ENCODE measurements around the gene NHS.

The NHS gene

DNA sequence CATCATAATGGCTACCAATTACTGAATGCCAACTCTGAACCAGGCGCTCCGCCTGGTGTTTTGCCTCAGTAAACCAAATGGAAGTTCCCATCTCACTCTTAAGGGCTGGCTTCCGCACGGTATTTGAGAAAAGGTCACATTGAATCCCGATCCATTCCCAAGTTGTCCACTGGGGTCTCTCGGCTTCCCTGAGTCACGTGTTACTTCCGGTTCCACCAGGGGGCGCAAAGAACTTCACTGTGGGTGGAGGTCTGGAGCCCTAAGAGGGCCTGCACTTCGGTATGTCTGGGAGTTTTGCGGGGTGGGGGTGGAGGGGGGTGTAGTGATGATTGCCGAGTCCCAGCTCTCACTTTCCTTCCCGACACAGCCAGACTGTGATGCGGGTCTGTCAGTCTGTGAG, 13.4 kb upstream of the NHS start:
- intact Hi-C loops (cut with DNase I; ENCODE audit: low total_unique reads), result no loop called here
- H3K27me3 ChIP-seq, result no peaks in the 10 kb centered on the region
- DNase-seq, result no peak
- peaks cover 0 to 16% (median 0%) of the 10 kb centered on the region in 4 donors for H3K4me1 ChIP-seq
- H3K4me3 ChIP-seq, result no peak overlapping the region
- no peaks in the 10 kb centered on the region for H3K9me3 ChIP-seq
- TF ChIP-seq, protein P1, sequence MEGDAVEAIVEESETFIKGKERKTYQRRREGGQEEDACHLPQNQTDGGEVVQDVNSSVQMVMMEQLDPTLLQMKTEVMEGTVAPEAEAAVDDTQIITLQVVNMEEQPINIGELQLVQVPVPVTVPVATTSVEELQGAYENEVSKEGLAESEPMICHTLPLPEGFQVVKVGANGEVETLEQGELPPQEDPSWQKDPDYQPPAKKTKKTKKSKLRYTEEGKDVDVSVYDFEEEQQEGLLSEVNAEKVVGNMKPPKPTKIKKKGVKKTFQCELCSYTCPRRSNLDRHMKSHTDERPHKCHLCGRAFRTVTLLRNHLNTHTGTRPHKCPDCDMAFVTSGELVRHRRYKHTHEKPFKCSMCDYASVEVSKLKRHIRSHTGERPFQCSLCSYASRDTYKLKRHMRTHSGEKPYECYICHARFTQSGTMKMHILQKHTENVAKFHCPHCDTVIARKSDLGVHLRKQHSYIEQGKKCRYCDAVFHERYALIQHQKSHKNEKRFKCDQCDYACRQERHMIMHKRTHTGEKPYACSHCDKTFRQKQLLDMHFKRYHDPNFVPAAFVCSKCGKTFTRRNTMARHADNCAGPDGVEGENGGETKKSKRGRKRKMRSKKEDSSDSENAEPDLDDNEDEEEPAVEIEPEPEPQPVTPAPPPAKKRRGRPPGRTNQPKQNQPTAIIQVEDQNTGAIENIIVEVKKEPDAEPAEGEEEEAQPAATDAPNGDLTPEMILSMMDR (IDR thresholded peaks at IDR 0.05), result no peak
- H3K36me3 ChIP-seq, result no peaks in the 10 kb centered on the region
- H3K27ac ChIP-seq, result no peak overlapping the region

DNA sequence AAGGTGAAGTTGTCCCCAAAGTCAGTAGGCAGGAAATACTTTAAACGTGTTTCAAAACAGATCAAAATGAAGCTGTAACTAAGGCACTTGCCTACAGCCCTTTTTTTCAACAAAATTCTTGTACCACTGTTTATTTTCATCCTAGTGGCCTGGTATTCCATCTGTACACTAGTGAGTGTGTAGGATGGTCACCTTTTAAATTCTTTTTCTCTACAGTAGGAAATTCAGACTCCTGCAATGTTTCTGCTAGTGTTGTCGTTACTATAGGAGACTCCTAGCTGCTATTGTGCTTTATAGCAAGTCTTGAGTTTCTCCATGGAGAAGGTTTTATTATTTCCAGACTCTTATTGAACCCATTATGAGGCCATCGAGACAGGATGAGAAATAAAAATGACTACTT, 7.0 kb upstream of the NHS start:
- H3K36me3 ChIP-seq, result no peaks in the 10 kb centered on the region
- intact Hi-C loops (cut with DNase I; ENCODE audit: low total_unique reads), result no loop called here
- TF ChIP-seq, protein P1 (IDR thresholded peaks at IDR 0.05), result no peak
- DNase-seq, result no peak
- no peak overlapping the region for H3K4me3 ChIP-seq
- H3K27me3 ChIP-seq, result no peaks in the 10 kb centered on the region
- no peaks in the 10 kb centered on the region for H3K9me3 ChIP-seq
- H3K4me1 ChIP-seq, result no peaks in the 10 kb centered on the region
- no peak overlapping the region for H3K27ac ChIP-seq

DNA sequence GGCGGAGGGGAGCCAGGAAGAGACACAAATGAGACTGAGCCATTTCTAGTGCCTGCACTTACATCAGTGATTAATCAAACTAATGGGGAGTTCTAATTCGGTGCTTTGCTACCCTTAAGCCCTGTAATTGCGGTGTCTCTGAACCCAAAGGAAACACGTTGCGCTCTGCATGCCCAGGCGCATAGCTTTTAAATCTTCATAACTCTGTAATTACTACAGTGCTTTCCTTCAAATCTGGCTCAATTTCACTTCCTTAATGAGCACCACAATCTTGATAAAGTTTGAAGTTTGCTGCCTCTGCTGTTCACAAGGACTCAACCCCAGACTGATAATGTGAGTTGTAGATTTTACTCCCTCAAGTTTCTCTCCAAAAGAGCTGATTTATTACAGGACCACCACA, 5.7 kb upstream of the NHS start:
- no peak overlapping the region for H3K4me3 ChIP-seq
- H3K4me1 ChIP-seq, result no peaks in the 10 kb centered on the region
- no peaks in the 10 kb centered on the region for H3K27me3 ChIP-seq
- H3K36me3 ChIP-seq, result no peaks in the 10 kb centered on the region
- H3K9me3 ChIP-seq, result no peaks in the 10 kb centered on the region
- intact Hi-C loops (cut with DNase I; ENCODE audit: low total_unique reads), result no loop called here
- TF ChIP-seq, protein P1 (IDR thresholded peaks at IDR 0.05), result no peak
- H3K27ac ChIP-seq, result no peak overlapping the region
- no peak for DNase-seq

DNA sequence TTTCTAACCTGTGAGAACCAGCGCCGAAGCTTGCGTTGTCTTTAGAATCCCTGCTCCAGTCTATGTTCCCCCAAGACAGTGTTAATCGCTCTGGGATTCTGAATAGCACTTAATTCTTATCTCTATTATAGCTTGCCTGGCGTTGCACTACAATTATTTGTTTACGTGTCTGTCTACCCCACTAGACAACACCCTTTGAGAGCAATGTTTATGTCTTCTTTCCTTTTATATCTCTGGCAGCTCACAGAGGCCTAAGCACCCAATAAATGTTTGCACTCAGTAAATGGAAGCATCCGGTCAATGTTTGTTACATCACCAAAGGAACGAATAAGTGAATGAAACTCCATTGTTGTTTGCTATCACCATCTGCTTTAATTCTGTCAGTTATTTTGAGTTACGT, 4.8 kb upstream of the NHS start:
- no peak for DNase-seq
- H3K9me3 ChIP-seq, result no peaks in the 10 kb centered on the region
- H3K36me3 ChIP-seq, result no peaks in the 10 kb centered on the region
- no peaks in the 10 kb centered on the region for H3K4me1 ChIP-seq
- TF ChIP-seq, protein P1 (IDR thresholded peaks at IDR 0.05), result no peak
- no peak overlapping the region for H3K4me3 ChIP-seq
- intact Hi-C loops (cut with DNase I; ENCODE audit: low total_unique reads), result loop anchor here (5.0 to 10.0 kb wide), 2 partner anchors 128 to 155 kb away; no protein-coding TSS in a partner anchor
- H3K27ac ChIP-seq, result no peak overlapping the region
- no peaks in the 10 kb centered on the region for H3K27me3 ChIP-seq

DNA sequence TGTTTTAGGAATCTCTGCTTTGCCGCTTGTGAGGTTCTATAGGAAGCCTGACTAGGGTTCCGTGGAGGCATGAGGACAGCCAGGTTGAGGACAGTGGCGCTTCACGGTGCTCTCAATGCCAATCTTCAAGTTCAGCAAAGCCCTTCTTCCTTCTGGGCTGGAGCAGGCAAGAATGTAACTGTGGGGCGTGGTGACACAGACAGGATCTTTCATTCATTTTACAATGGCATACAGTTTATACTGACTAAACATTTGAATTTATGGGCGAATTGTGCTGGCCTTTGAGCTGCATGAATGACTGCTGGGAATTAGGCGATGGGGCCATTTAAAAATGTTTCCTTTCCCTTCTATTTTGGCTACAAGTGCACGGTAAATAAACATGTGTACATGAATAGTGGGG, 2.9 kb upstream of the NHS start:
- no peak for DNase-seq
- Histone ChIP-seq H3K4me1 (no peaks in the 10 kb centered on the region), H3K4me3 (no peak overlapping the region), H3K36me3 (no peaks in the 10 kb centered on the region), H3K9me3 (no peaks in the 10 kb centered on the region), H3K27ac (no peak overlapping the region), H3K27me3 (no peaks in the 10 kb centered on the region)
- TF ChIP-seq, protein P1 (IDR thresholded peaks at IDR 0.05), result no peak
- intact Hi-C loops (cut with DNase I; ENCODE audit: low total_unique reads), result loop anchor here (5.0 to 10.0 kb wide), 2 partner anchors 130 to 153 kb away; no protein-coding TSS in a partner anchor

DNA sequence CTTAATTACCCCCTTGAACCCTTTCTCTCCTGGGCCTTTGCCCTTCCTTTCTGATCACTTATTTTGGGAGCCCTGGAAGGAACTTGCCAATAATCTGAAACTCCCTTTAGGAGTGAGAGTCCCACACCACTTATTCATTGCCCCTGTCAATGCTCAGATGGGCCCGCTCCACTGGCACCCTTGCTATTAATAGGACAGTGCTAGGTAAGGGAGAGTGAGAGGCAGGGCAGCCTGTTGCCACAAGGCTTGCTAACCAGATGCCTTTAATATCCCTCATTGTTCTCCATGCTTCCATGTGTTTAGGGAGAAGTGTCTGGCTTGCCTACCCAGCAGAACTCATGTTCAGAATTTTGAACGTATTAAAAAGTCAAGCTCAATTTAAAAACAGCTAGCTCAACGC, 1.7 kb upstream of the NHS start:
- H3K9me3 ChIP-seq, result no peaks in the 10 kb centered on the region
- intact Hi-C loops (cut with DNase I; ENCODE audit: low total_unique reads), result loop anchor here (5.0 to 10.0 kb wide), 2 partner anchors 131 to 151 kb away; no protein-coding TSS in a partner anchor
- no peak overlapping the region for H3K27ac ChIP-seq
- no peaks in the 10 kb centered on the region for H3K36me3 ChIP-seq
- H3K27me3 ChIP-seq, result no peaks in the 10 kb centered on the region
- TF ChIP-seq, protein P1 (IDR thresholded peaks at IDR 0.05), result no peak
- no peaks in the 10 kb centered on the region for H3K4me1 ChIP-seq
- H3K4me3 ChIP-seq, result no peak overlapping the region
- DNase-seq, result no peak
